Measurements from ENCODE around the gene CERKL.

Gene CERKL

DNA sequence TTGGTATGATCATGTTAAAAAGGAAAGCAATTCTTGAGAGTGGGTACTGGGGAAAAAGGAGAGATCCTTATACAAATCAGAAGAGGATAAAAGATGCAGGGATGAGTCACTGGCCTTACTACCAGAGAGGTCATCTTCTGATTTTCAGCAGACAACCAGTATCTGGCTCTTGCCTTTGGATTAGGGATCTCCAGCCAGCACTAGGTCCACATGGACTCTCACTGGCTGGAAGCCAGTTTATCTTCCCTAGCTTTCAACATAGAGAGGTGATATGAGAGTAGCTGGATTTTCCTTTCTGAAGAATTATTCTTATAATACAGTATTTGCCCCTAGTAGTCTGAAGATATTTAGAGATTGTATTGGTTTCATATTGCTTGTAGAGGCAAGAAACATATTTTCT lies 30.2 kb downstream of the CERKL start:
- DNase-seq: no peak

- no peak for DNase-seq
Measured at GRCh38 chr2:181623159-181623558, 33.7 kb downstream of the CERKL start.

DNA sequence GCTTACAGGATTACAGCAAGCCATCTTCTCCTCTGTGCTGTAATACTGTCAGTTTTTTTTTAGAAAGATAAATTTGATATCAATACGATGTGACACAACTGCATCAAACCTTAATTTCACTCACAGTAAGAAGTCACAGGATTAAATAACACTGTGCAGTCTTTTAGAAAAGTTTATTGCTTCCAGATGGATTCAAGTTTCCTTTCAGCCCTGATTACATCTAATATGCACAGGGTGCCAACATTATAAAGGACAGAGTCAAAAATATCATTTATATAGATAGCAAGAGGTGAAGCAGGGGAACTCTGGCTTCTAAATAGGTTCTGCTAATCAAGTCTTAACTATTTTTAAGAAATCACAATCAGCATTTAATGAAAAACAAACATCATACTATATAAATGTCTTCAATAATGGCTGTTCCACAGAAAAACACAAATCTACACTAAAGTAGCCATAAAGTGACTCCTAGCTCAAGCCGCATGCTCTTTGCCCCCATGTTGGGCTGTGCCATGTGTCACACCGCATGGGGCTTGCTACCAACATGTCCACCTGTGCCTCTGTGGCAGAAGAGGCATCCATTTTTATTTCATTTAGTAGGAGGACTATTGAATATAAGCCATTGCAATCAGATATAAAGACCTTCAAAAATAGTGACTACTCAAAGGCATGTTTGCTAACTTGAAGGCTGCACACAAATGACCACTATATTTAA lies 35.0 kb downstream of the CERKL start:
- no peak for DNase-seq

DNA sequence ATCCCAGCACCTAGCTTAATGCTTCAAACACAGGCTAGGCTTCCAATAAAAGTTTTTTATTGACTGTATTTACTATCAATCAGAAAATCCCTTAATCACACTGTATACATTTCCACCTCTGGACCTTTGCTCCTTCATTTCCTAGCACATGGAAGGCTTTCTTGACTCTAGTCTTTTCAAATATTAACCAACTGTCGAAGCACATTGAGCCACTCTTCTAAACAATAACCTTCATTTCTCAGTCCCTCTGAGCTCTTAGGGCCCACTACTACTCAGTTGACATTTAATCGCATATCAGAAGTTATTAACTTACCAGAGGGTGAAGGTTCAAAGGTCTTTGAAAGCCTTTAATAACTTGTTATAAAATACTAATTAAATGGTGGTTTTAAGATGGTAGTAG lies 37.4 kb downstream of the CERKL start:
- DNase-seq: no peak

GRCh38 chr2:181616715-181617114 lies 40.2 kb downstream of the CERKL start:
- no peak for DNase-seq

DNA sequence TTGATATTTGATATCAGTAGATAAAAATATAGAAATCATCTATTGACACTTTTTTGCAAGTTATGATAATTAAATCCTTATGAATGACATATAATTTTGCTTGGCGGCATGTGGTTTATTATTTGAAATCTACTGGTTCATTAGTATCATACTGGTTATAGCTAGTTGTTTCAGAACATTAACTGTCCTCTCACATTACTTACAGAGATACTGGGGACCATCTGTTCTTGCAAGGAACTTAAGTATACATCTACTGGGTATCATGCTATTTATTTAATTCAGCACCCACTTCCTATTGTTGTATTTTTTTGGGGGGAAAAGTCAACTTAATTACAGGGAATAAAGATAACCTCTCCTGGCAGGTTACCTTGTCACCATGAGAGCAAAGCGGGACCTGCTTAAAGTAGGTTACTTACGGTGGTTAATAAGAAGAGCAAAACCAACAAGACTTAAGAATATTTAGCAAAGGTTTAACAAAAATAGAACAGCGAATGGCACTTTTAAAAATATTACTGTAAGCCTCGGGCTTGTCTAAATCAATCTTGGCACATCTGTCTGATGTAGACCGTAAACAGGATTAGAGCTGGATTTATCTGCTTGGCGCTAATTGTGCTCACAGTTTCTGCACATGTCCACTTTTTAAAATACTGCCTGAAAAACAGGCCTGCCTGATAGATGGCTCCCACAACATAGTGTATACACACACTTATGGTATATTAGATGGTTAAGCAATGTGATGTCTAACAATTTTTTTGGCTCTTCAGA lies 41.8 kb downstream of the CERKL start:
- no peak for DNase-seq

- DNase-seq: no peak
Measured at GRCh38 chr2:181613241-181613640, 43.7 kb downstream of the CERKL start.

DNA sequence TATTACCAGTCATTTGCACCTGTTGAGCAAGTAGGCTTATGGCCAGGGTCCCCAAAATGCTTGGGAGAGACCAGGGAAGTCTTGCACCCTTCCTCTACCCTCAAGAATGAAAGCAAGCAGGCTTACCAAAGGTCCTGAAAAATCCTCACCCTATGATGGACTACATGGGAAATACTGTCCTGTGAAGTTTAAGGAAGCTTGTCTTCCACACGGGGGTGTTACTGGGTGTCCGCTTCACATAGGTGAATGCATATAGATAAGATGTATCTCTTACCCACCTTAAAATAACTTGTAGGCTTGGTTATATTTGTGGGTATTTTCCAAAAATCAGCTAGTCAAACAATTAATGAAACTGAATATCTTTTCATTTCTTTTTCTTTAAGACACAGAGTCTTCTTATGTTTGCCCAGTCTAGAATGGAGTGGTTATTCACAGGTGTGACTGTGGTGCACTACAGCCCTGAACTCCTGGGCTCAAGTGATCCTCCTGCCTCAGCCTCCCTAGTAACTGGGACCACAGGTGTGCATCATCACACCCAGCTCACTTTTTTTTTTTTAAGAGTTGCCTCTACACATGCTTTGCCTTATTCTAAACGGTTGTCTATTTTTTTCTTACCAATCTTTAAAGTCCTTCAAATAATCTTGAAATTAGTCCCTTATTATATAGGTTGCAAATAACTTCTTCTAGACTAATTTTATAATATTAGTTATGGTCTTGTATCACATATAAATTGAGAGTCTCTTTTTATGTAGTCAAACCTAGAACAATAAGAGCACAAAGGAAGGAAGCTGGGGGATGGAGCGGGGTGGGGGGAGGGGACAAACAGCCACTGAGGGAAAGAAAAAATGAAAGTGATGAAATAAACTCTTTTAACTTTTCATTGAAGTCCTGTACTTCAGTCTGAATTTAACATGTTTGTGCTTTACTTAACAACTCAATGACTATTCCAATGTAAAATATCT lies 49.0 kb downstream of the CERKL start:
- no peak for DNase-seq

DNA sequence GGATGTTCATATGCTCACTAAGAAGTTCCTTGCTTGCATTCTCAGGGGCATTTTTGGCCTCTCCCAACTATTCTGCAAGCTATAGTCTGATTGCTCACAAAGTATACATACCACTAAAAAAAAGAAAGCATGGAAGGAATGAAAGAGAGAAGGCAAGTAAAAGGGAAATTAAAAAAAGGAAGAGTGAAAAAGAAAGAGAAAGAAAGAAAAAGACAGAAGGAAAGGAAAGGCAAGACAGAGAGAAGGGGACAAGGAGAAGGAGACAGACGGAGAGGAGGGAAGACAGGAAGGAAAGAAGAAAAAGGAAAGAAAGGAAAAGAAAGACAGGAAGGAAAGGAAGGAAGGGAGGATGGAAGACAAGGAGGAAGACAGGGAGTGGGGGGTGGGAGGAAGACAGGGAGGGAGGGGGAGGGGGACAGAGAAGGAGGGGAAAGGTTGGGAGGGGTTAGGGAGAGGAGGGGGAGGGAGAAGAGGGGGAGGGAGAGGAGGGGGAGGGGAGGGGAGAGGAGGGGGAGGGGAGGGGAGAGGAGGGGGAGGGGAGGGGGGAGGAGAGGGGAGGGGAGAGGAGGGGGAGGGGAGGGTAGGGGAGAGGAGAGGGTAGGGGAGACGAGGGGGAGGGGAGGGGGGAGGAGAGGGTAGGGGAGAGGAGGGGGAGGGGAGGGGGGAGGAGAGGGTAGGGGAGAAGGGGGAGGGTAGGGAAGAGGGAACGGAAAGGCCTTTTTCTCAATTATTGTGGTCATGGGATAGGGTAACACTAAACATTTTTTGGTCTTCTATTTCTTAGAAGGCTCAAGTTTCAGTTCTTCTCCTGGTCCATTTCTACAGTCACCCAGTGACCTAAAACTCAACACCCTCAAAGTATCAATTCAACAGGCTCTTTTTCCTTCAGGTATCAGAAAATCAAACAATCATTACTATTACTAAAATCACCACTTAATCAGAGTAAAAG lies 50.7 kb downstream of the CERKL start:
- no peak for DNase-seq

GRCh38 chr2:181602017-181602416 lies 54.9 kb downstream of the CERKL start:
- DNase-seq: no peak

- no peak for DNase-seq
Measured at GRCh38 chr2:181596556-181596955, 60.3 kb downstream of the CERKL start.

DNA sequence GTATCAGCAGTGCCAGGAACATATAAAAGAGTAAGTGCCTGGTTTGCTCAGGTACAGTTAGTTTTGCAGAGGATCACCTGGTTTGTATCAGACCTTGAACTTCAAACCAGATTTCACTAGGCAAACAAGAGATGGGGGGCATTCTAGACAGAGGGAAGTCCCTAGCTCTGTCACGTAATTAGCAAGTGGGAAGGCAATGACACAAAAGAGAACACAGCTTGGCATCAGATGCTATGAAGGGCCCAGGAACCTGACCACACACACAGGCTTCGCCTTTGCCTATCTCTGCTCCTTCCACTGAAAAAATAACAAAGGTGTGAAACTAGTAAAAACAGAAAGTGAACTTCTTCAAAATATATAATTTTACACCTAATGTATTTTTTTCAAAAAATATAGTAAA lies 62.6 kb downstream of the CERKL start:
- DNase-seq: no peak

GRCh38 chr2:181589779-181590178 lies 67.1 kb downstream of the CERKL start:
- DNase-seq: no peak

DNA sequence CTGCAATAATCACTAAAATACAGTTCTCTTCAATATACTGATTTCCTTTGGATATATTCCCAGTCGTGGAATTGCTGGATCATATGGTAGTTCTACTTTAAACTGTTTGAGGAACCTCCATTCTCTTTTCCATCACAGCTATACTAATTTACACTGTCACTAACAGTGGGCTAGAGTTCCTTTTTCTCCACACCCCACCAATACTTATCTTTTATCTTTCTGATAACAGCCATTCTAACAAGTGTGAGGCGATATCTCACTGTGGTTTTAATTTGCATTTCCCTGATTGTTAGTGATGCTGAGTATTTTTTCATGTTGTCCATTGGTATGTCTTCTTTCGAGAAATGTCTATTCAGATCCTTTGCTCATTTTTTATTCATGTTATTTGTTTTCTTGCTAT lies 68.4 kb downstream of the CERKL start:
- DNase-seq: no peak

GRCh38 chr2:181586569-181587081 lies 70.3 kb downstream of the CERKL start:
- no peak for DNase-seq

DNA sequence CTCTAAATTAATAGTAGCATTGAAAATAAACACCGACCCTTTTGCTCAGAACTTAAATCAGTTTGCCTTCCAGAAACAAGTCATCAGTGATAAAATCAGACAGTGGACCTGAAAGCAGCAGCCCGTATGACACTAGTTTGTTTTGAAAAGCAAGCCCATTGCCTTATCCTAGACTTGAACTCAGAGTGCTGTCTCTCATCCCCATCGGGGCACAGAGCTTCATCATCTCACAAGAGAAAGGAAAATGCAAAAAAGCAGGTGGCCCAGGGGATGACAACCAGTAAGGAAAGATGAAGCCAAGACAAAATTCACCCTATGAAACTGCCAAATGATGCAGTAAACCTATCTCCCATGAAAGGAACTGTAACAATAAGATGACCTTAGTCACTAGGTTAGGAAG lies 71.2 kb downstream of the CERKL start:
- no peak for DNase-seq

DNA sequence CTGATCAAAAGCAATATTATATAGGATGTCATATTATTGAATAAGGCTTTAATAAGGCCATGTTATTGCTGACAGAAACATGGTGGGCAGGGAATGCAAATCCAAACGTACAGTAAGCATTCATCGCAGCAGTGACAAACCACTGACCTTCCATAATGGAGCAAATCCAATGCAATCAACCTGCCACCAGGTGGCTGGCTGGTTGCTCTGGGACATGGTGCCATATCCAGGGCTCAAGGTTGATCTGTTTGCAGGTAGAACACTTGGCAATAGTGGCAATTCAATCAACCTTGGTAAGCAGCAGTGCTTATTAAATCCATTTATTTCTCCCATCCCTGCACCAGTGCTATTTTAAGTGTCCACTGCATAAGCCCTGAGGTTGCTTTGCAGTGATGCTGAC lies 75.4 kb downstream of the CERKL start:
- DNase-seq: no peak

DNA sequence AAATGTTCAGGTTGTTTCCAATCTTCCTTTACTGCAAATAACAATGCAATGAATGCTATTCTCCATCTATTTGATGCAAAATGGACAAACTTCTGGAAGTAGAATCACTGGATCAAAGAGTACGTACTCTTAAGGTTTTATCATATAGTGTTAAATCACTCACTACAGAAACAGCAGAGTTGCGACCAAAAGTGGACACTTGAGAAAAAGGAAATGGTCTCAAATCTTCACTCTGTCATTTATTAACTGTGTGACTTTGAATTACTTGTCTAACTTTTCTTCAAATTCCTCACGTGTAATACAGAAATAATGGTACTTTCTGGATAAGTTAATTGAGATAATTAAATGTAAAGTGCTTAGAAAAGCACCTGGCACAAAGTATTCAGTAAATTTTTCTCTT lies 78.1 kb downstream of the CERKL start:
- no peak for DNase-seq

- no peak for DNase-seq
Measured at GRCh38 chr2:181576431-181576830, 80.5 kb downstream of the CERKL start.

DNA sequence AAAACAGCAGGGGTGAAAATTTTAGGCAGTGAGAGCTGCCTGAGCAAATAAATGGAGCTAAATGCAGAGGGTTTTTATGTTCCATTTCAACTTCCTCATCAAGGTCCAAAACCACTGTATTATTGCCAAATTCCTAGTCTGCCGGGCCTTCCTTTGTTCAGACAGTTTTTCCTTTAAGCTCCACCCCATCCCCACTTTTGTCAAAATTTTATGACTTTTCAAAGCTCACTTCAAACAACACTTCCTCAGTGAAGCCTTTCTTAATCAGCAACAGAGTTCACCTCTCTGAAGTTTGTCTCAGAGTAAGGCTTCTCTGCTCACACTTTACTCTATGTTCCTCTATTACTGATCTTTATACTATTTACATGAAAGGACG lies 81.3 kb downstream of the CERKL start:
- no peak for DNase-seq

DNA sequence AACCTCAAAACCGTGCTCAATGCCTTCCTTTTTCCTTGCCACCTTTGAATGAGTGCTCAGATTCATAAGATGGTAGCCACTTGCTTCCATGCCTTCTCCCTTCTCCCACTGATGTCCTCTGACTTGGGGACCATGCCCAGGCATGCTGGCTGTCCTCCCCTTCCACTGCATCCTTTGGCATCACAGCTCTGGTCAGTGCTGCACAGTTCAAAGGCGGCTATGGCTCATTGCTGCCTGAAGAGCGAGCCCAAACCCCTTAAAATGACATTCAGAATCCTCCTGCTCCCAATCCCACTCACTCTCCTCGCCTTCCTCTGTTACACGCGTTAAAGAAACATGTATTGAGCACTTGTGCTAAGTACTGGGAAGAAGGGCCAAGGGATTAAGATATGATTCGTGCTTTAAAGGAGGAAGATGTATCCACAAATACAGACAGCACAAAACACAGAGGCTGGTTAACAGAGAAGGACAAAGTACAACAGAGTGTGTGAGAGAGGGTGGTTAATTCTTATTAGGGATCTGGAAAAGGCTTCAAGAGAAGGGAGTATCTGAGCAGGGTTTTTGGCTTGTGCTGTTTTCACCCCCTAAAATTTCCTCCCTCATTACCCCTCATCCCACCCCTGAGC lies 81.8 kb downstream of the CERKL start:
- no peak for DNase-seq

DNA sequence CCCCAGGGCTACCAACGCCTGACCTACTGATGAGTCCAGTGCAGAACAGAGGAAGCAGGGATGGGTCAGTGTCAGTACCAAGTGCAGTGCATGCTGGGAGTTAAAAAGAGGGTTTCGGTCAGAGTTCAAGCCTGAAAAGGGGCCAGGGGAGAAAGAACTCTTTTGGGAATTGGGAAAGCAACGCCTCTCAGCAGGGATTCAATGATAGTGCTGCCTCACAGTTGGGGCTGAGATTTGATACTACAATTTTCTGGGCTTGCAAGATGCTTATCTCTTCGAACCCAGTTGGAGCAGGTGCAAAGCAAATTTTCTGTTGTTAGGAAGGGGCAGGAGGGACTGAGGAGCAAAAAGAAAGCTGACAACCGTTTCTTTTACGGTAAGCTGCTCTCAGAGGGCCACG lies 82.6 kb downstream of the CERKL start:
- DNase-seq: no peak
